H1 (cell line): ENCODE measurements around the gene MPPE1. TPM values are rescaled to one million over a fixed set of nuclear protein-coding genes. Genes with fewer than 3 reads are reported as not detected.

ENCODE experiments used
- CTCF ChIA-PET: fragments of 300-600 bp; sonication (Branson Sonifier 250); formaldehyde crosslinking; loops from one replicate; lab custom pipeline; 2021; ENCODE audit not compliant: partially characterized antibody; lab: Charles Lee
- POLR2A ChIA-PET: fragments of 300-600 bp; sonication (Branson Sonifier 250); formaldehyde crosslinking; loops from one replicate; lab custom pipeline; 2021; ENCODE audit warnings: inconsistent platforms; ENCODE audit not compliant: partially characterized antibody; lab: Charles Lee
- DNase-seq, 2 experiments: peaks; one replicate each; pipeline versions ENCODE4 v3.0.0 to v3.0.0-alpha.2; 2010 to 2022; ENCODE audit warnings: low spot score in 2 of 2, low read depth in 1 of 2, mixed read lengths in 1 of 2
- FAIRE-seq: peaks from 2 replicates; lab custom pipeline; 2011; peaks lifted over from hg19 to GRCh38; lab: Jason Lieb, UNC
- H2AFZ ChIP-seq: 2 replicates; pipeline ENCODE4 v1.8.1; 2012; ENCODE audit warnings: low read length, inconsistent platforms
- H2AK5ac ChIP-seq: 2 replicates; pipeline ENCODE4 v1.6.1; 2013; ENCODE audit warnings: low read depth, low read length
- H2BK120ac ChIP-seq: replicated peaks from 2 replicates; pipeline ENCODE3; 2013; ENCODE audit warnings: low read depth, low read length, inconsistent platforms
- H2BK12ac ChIP-seq: 2 replicates; pipeline ENCODE4 v1.6.1; 2013; ENCODE audit warnings: low read depth, low read length
- H2BK15ac ChIP-seq: 2 replicates; pipeline ENCODE4 v1.6.1; 2013; ENCODE audit warnings: low read length
- H2BK20ac ChIP-seq: 2 replicates; pipeline ENCODE4 v1.6.1; 2013; ENCODE audit warnings: low read length
- H2BK5ac ChIP-seq: 2 replicates; pipeline ENCODE4 v1.6.1; 2013; ENCODE audit warnings: low read depth, low read length
- H3K14ac ChIP-seq: 2 replicates; pipeline ENCODE4 v1.6.1; 2013; ENCODE audit warnings: inconsistent platforms; ENCODE audit not compliant: insufficient read length
- H3K18ac ChIP-seq: 2 replicates; pipeline ENCODE4 v1.6.1; 2013; ENCODE audit warnings: low read length; ENCODE audit errors: extremely low read depth
- H3K23ac ChIP-seq: 2 replicates; pipeline ENCODE4 v1.6.1; 2013; ENCODE audit warnings: inconsistent platforms; ENCODE audit not compliant: insufficient read length
- H3K23me2 ChIP-seq: 2 replicates; pipeline ENCODE4 v1.6.1; 2013; ENCODE audit warnings: low read depth, low read length
- H3K27ac ChIP-seq: 2 replicates; pipeline ENCODE4 v1.6.1; 2011; ENCODE audit warnings: low read depth, low read length, inconsistent platforms
- H3K27me3 ChIP-seq, 4 experiments: replicated peaks in 1 of 4; 1 replicate in 1 of 4; 2 replicates in 3 of 4; pipeline versions ENCODE4 v1.6.1 to v1.8.1; 2011 to 2013; ENCODE audit warnings: low read length in 3 of 4, mild to moderate bottlenecking in 3 of 4, inconsistent platforms in 2 of 4, mixed read lengths in 2 of 4, moderate library complexity in 1 of 4; ENCODE audit not compliant: control insufficient read depth in 3 of 4, insufficient read depth in 3 of 4; ENCODE audit errors: extremely low read depth in 1 of 4
- H3K36me3 ChIP-seq, 4 experiments: 2 replicates each; pipeline versions ENCODE4 v1.6.1 to v1.8.1; 2011 to 2013; ENCODE audit warnings: mild to moderate bottlenecking in 4 of 4, low read length in 3 of 4, moderate library complexity in 2 of 4, control low read depth in 1 of 4, inconsistent platforms in 1 of 4; ENCODE audit not compliant: insufficient read depth in 4 of 4, control insufficient read depth in 2 of 4
- H3K4ac ChIP-seq: replicated peaks from 2 replicates; pipeline ENCODE3; 2013; ENCODE audit warnings: low read length, low read depth, mixed read lengths, inconsistent platforms; ENCODE audit not compliant: insufficient read length
- H3K4me1 ChIP-seq, 4 experiments: replicated peaks in 1 of 4; 1 replicate in 1 of 4; 2 replicates in 3 of 4; pipeline versions ENCODE4 v1.6.1 to v1.8.1; 2011 to 2013; ENCODE audit warnings: low read length in 3 of 4, inconsistent platforms in 2 of 4, mixed read lengths in 1 of 4; ENCODE audit not compliant: insufficient read depth in 4 of 4, control insufficient read depth in 3 of 4
- H3K4me2 ChIP-seq, 2 experiments: 2 replicates each; pipeline versions ENCODE4 v1.6.1 to v1.8.1; 2011 to 2013; ENCODE audit warnings: low read depth in 2 of 2, low read length in 2 of 2, control low read depth in 1 of 2, inconsistent platforms in 1 of 2, mild to moderate bottlenecking in 1 of 2; ENCODE audit not compliant: insufficient read depth in 1 of 2
- H3K4me3 ChIP-seq, 4 experiments: fragments of 200-600, 300-600 bp in 1 of 4; sonication (generic), shearing (Covaris generic), sonication (Bioruptor Twin) in 1 of 4; 2 replicates each; pipeline versions ENCODE4 v1.5.1 to v1.8.1; 2011 to 2016; ENCODE audit warnings: low read length in 4 of 4, low read depth in 3 of 4, control low read depth in 2 of 4, inconsistent platforms in 2 of 4, mild to moderate bottlenecking in 2 of 4, mixed read lengths in 1 of 4, moderate library complexity in 1 of 4; ENCODE audit not compliant: insufficient read depth in 2 of 4; ENCODE audit errors: extremely low read depth in 1 of 4
- H3K56ac ChIP-seq: replicated peaks from 2 replicates; pipeline ENCODE3; 2013; ENCODE audit warnings: low read depth, mild to moderate bottlenecking, mixed read lengths, low read length, inconsistent platforms; ENCODE audit not compliant: insufficient read length
- H3K79me1 ChIP-seq: 2 replicates; pipeline ENCODE4 v1.6.1; 2013; ENCODE audit warnings: low read depth, low read length, control low read depth
- H3K79me2 ChIP-seq, 2 experiments: 2 replicates each; pipeline versions ENCODE4 v1.6.1 to v1.8.1; 2012 to 2013; ENCODE audit warnings: low read length in 2 of 2, mild to moderate bottlenecking in 2 of 2, inconsistent platforms in 1 of 2; ENCODE audit not compliant: insufficient read depth in 2 of 2, control insufficient read depth in 1 of 2
- H3K9ac ChIP-seq, 4 experiments: replicated peaks in 1 of 4; 1 replicate in 1 of 4; 2 replicates in 3 of 4; pipeline versions ENCODE4 v1.6.1 to v1.8.1; 2011 to 2013; ENCODE audit warnings: low read depth in 3 of 4, low read length in 3 of 4, control low read depth in 2 of 4, mild to moderate bottlenecking in 2 of 4, moderate library complexity in 2 of 4, inconsistent platforms in 1 of 4; ENCODE audit errors: extremely low read depth in 1 of 4
- H3K9me3 ChIP-seq, 2 experiments: 2 replicates each; pipeline versions ENCODE4 v1.6.1 to v1.8.1; 2012 to 2013; ENCODE audit warnings: mild to moderate bottlenecking in 2 of 2, moderate library complexity in 2 of 2, control low read depth in 1 of 2, inconsistent platforms in 1 of 2, low read depth in 1 of 2, low read length in 1 of 2, mixed read lengths in 1 of 2; ENCODE audit not compliant: insufficient read depth in 2 of 2
- H4K20me1 ChIP-seq, 2 experiments: replicated peaks in 1 of 2; 2 replicates each; pipeline versions ENCODE3 to v1.8.1; 2011 to 2013; ENCODE audit warnings: inconsistent platforms in 2 of 2, low read length in 2 of 2, mild to moderate bottlenecking in 1 of 2; ENCODE audit not compliant: insufficient read depth in 2 of 2, control insufficient read depth in 1 of 2
- H4K5ac ChIP-seq: 2 replicates; pipeline ENCODE4 v1.6.1; 2013; ENCODE audit warnings: low read length, low read depth, mixed read lengths, inconsistent platforms; ENCODE audit not compliant: insufficient read length
- H4K8ac ChIP-seq: 2 replicates; pipeline ENCODE4 v1.8.0; 2013; ENCODE audit warnings: mild to moderate bottlenecking, moderate library complexity, low read length, inconsistent platforms; ENCODE audit not compliant: insufficient read depth; ENCODE audit errors: extremely low read depth
- H4K91ac ChIP-seq: replicated peaks from 2 replicates; pipeline ENCODE3; 2013; ENCODE audit warnings: low read length, mixed read lengths, inconsistent platforms; ENCODE audit not compliant: insufficient read length
- SP1 ChIP-seq: IDR thresholded peaks from 2 replicates; pipeline ENCODE4 v1.6.1; 2011; ENCODE audit warnings: low read depth, low read length
- whole genome bisulfite sequencing, 2 experiments: shearing (Covaris generic) in 1 of 2; methylation state at CpG; one replicate each; pipeline versions ENCODE4 v1.1.6 to v1.1.7; 2013 to 2015; ENCODE audit warnings: low lambda C conversion rate in 2 of 2, mixed read lengths in 2 of 2, inconsistent platforms in 1 of 2, low coverage in 1 of 2, missing lambda C conversion rate in 1 of 2; ENCODE audit not compliant: insufficient replicate concordance in 2 of 2, insufficient coverage in 1 of 2, insufficient read length in 1 of 2; ENCODE audit errors: extremely low coverage in 1 of 2, missing lambda C conversion rate in 1 of 2; 5-methylcytosine and 5-hydroxymethylcytosine counted together
- polyA plus RNA-seq, 7 experiments: library from polyadenylated mRNA; depleted of rRNA in 3 of 7; stranded (reverse) in 5 of 7; unstranded in 2 of 7; fragments of >200 nt in 5 of 7; fragments of 200-250 nt in 2 of 7; gene quantifications; 1 replicate in 5 of 7; 2 replicates in 1 of 7; 4 replicates in 1 of 7; pipeline versions ENCODE4 v1.2.1 to v1.2.3, GENCODE V29; 2011 to 2013; ENCODE audit warnings: missing spikeins in 2 of 7, mixed read lengths in 2 of 7
- total RNA-seq: library from RNA; stranded (reverse); fragmentation: NEBNext Ultra II Directional; extraction: Animal tissue kit (Norgen Biotek cat#: 25700); gene quantifications from 2 replicates; pipeline ENCODE4 v1.2.1, GENCODE V29; 2021

MPPE1 gene
- total and polyA plus RNA-seq, 2 of the 8 experiments (the other 6 are each of a cell fraction or from before 2014, with no cell fraction given): 13.7 to 20.9 TPM

GRCh38 chr18:11905613-11906012 is 2.5 kb downstream of the MPPE1 start:
- Histone ChIP-seq H3K23ac (no peak overlapping the region), H2BK20ac (peak overlapping the region; percentile 80; the same call in 1 of the 2 replicates), H3K9me3 (no peaks in the 10 kb centered on the region), H3K23me2 (peaks cover 10% of the 10 kb centered on the region; the same call in 1 of the 2 replicates), H3K4me1 (peaks cover 3 to 21% (median 15%) of the 10 kb centered on the region in 4 experiments; a peak in 6 of 7 replicates), H3K36me3 (no peaks in the 10 kb centered on the region), H3K56ac (no peak overlapping the region), H2BK12ac (0 out of 2 replicates have a peak overlapping the region, but pooled peaks have one; percentile 17), H3K4ac (no peak overlapping the region), H3K79me2 (no peaks in the 10 kb centered on the region), H3K79me1 (no peaks in the 10 kb centered on the region), H3K18ac (0 out of 2 replicates have a peak overlapping the region, but pooled peaks have one; percentile 75), H2BK120ac (peak overlapping the region; percentile 18), H4K5ac (no peak overlapping the region), H2BK15ac (no peak overlapping the region), H4K91ac (peak overlapping the region; percentile 66), H3K27me3 (no peaks in the 10 kb centered on the region), H4K20me1 (no peaks in the 10 kb centered on the region), H3K4me3 (no peak overlapping the region), H2AK5ac (no peak overlapping the region; the same call in 1 of the 2 replicates), H3K9ac (no peak overlapping the region; a peak in 2 of 7 replicates), H3K4me2 (no peak overlapping the region), H3K14ac (no peak overlapping the region), H3K27ac (no peak overlapping the region), H4K8ac (no peak overlapping the region), H2AFZ (no peak overlapping the region), H2BK5ac (peak overlapping the region; percentile 71; the same call in 1 of the 2 replicates)
- 53% methylated on average over 4 of the region's 4 CpGs; no CpG with 5 or more reads in 1 of the 2 experiments for WGBS, 2 experiments
- TF ChIP-seq SP1: no peak
- DNase-seq: no peak
- ChIA-PET POLR2A (interaction anchor here (0.8 to 1.1 kb wide), 2 partner anchors 12 to 37 kb away, joined by 3 read pairs; no protein-coding TSS in a partner anchor), CTCF (interaction anchor here (1.2 to 1.6 kb wide), 5 partner anchors 79 to 250 kb away, joined by 3 to 6 read pairs (median 4); no protein-coding TSS in a partner anchor)
- FAIRE-seq: no peak
